PC-9 (cell line): ENCODE data around the gene TOMT.
"Not testable (repeated sequence)": the region's sequence is repeated elsewhere in the genome, so short reads cannot be mapped to it uniquely, and the experiment has no call there.

Experiments used
- CTCF ChIP-seq: fragments of 200-600 bp; sonication (generic); conservative IDR thresholded peaks from 2 replicates; pipeline ENCODE4 v1.6.1; 2017; ENCODE audit warnings: mixed run types, antibody characterized with exemption, mild to moderate bottlenecking, moderate library complexity
- EZH2 ChIP-seq: fragments of 200-600 bp; sonication (generic); IDR thresholded peaks from 2 replicates; pipeline ENCODE4 v1.8.0; 2017; ENCODE audit warnings: antibody characterized with exemption, low read depth

- not testable (repeated sequence) for TF ChIP-seq EZH2, CTCF
These were observed 48.1 kb downstream of the TOMT start for GRCh38 chr11:72153874-72154273.
